Measurements from ENCODE around the gene OSER1. TPM values are rescaled to one million over a fixed set of nuclear protein-coding genes. Genes with fewer than 3 reads are reported as not detected.

Gene OSER1
- total RNA-seq, 2 experiments from 2014 or later = 27.7 to 28.4 TPM

Other genes with a start within 250 kb of the OSER1 start
- gene JPH2, start 23.6 kb downstream of the OSER1 start, total RNA-seq = not detected
- under 1 TPM; 0.27 to 0.50 TPM for gene GDAP1L1, start 36.5 kb upstream of the OSER1 start, total RNA-seq
- 1 to 10 TPM; 1.7 to 2.1 TPM for gene FITM2, start 100.4 kb upstream of the OSER1 start, total RNA-seq
- not detected for gene R3HDML, start 126.3 kb upstream of the OSER1 start, total RNA-seq
- gene HNF4A, start 144.9 kb upstream of the OSER1 start, total RNA-seq = not detected